Small intestine (tissue), 7 donors: ENCODE measurements around the gene KCNJ12. TPM values are rescaled to one million over a fixed set of nuclear protein-coding genes. Genes with fewer than 3 reads are reported as not detected.
A peak's percentile ranks its signal among the peaks of the same experiment; 100 is the strongest.
"Not testable (repeated sequence)": the region's sequence is repeated elsewhere in the genome, so short reads cannot be mapped to it uniquely, and the experiment has no call there.

ENCODE experiments used
- DNase-seq, 2 donors: peaks; one replicate each; pipeline versions ENCODE4 v3.0.0 to v3.0.0-alpha.2; 2013
- FAIRE-seq: peaks from 2 replicates; lab custom pipeline; 2012; peaks lifted over from hg19 to GRCh38; lab: Jason Lieb, UNC
- H3K27ac ChIP-seq, 3 donors: one replicate each; pipeline ENCODE4 v1.5.1; 2013; ENCODE audit warnings: low read length in 2 of 3, mild to moderate bottlenecking in 2 of 3, control low read depth in 1 of 3, inconsistent platforms in 1 of 3, low read depth in 1 of 3, moderate library complexity in 1 of 3
- H3K27me3 ChIP-seq, 3 donors: one replicate each; pipeline ENCODE4 v1.6.1; 2013; ENCODE audit warnings: low read length in 3 of 3, inconsistent platforms in 1 of 3; ENCODE audit not compliant: control insufficient read depth in 3 of 3, insufficient read depth in 3 of 3
- H3K36me3 ChIP-seq, 3 donors: one replicate each; pipeline ENCODE4 v1.6.1; 2013; ENCODE audit warnings: low read length in 3 of 3, inconsistent platforms in 1 of 3, low read depth in 1 of 3, mild to moderate bottlenecking in 1 of 3, moderate library complexity in 1 of 3; ENCODE audit not compliant: control insufficient read depth in 3 of 3, insufficient read depth in 2 of 3
- H3K4me1 ChIP-seq, 3 donors: one replicate each; pipeline ENCODE4 v1.6.1; 2013; ENCODE audit warnings: low read length in 2 of 3, inconsistent platforms in 1 of 3, low read depth in 1 of 3, mild to moderate bottlenecking in 1 of 3, moderate library complexity in 1 of 3; ENCODE audit not compliant: control insufficient read depth in 3 of 3, insufficient read depth in 2 of 3
- H3K4me3 ChIP-seq, 3 donors: one replicate each; pipeline ENCODE4 v1.5.1; 2013; ENCODE audit warnings: low read length in 3 of 3, control low read depth in 1 of 3, inconsistent platforms in 1 of 3, low read depth in 1 of 3, mild to moderate bottlenecking in 1 of 3, moderate library complexity in 1 of 3
- H3K9me3 ChIP-seq, 2 donors: one replicate each; pipeline ENCODE4 v1.6.1; 2013; ENCODE audit warnings: low read depth in 1 of 2, low read length in 1 of 2; ENCODE audit not compliant: control insufficient read depth in 2 of 2, insufficient read depth in 1 of 2
- WGBS, 3 donors: extraction: QIAGEN DNeasy Blood & Tissue Kit; methylation state at CpG; one replicate each; pipeline ENCODE4 v1.1.7; 2013; 5-methylcytosine and 5-hydroxymethylcytosine counted together
- polyA plus RNA-seq, 4 donors: library from polyadenylated mRNA; stranded (reverse) in 3 of 4; unstranded in 1 of 4; fragments of 200-250 nt in 3 of 4; fragments of 120-200 nt in 1 of 4; gene quantifications; one replicate each; pipeline versions ENCODE4 v1.2.1 to v1.2.3, GENCODE V29; 2013
- donor health status: healthy with polysubstance abuse.
- donor health status: control.
- donor health status: control.
- donor health status: Bipolar disorder and iron deficiency.
- donor health status: healthy.

Gene KCNJ12
- polyA plus RNA-seq, 4 donors = 2.0 to 17.8 TPM; not detected in 2

DNA sequence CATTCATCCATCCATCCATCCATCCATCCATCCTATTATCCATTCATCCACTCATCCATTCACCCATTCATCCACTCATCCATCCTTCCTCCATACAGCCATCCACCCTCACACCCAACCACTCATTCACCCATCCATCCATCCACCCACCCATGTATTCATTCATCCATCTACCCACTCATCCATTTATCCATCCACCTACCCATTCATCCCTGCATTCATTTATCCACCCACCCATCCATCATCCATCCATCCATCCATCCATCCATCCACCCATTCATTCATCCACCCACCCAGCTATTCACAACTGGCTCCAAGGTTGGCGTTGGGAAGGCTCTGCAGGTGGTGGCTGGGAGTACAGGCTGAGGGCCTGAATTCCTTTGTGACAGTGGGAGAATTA lies 31.6 kb downstream of the KCNJ12 start:
- H3K9me3 ChIP-seq, FAIRE-seq, H3K36me3 ChIP-seq, DNase-seq, H3K27ac ChIP-seq, H3K4me1 ChIP-seq, H3K27me3 ChIP-seq, H3K4me3 ChIP-seq: not testable (repeated sequence)
- WGBS, 3 donors = 69 to 85% (median 79%) methylated on average over 1 of the region's 1 CpG

DNA sequence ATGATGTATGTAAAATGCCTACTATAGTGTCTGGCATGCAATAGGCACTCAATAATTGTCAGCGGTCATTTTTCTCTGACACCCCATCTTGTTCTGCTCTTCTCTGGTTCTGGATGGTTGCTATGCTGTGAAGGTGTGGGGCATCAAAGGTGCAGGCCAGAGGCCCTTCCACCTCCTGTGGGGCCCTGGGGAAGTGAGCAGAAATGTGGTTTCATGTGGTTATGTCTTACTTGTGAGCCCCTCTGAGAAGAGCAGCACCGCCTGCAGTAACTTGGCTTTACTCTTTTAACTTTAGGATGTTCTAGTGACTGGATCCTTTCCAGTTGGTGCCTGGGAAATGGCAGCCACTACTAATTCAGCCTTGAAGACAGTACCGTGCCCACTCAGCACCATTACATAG lies 32.1 kb downstream of the KCNJ12 start:
- not testable (repeated sequence) for H3K4me3 ChIP-seq, H3K36me3 ChIP-seq, DNase-seq, H3K27me3 ChIP-seq, H3K27ac ChIP-seq, H3K9me3 ChIP-seq, H3K4me1 ChIP-seq, FAIRE-seq
- 57 to 64% (median 60%) methylated on average over 3 of the region's 3 CpGs for whole genome bisulfite sequencing, 3 donors

- not testable (repeated sequence) for FAIRE-seq, H3K36me3 ChIP-seq, H3K27me3 ChIP-seq, H3K27ac ChIP-seq, H3K4me1 ChIP-seq, H3K9me3 ChIP-seq, DNase-seq, H3K4me3 ChIP-seq
- 74 to 82% (median 80%) methylated on average over 5 to 6 of the region's 7 CpGs for WGBS, 3 donors
These were observed 32.7 kb downstream of the KCNJ12 start for GRCh38 chr17:21408766-21409300.

- H3K36me3 ChIP-seq, DNase-seq, FAIRE-seq, H3K4me3 ChIP-seq, H3K4me1 ChIP-seq, H3K27me3 ChIP-seq, H3K27ac ChIP-seq, H3K9me3 ChIP-seq: not testable (repeated sequence)
- 61 to 77% (median 72%) methylated on average over 3 to 4 of the region's 4 CpGs for WGBS, 3 donors
These were observed 33.2 kb downstream of the KCNJ12 start for GRCh38 chr17:21409388-21409787.

DNA sequence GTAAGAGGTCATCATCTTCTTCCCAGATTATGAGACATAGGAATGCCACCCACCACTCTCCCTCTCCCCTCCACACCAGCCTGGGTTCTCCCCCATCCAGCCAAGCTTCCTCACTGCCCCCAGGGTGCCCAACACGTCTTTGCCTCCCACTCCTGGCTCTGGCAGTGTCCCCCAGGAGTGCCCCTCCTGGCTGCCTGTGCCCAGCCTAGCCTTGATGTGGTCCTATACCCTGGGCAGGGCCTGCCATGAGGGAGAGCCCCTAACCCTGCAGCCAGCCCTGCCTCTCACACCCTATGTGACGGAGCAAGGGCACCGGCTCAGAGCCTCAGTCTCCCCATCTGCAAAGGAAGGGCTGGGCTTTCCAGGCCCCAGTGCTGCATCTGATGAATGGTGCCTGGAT lies 33.8 kb downstream of the KCNJ12 start:
- not testable (repeated sequence) for H3K36me3 ChIP-seq, H3K9me3 ChIP-seq, H3K27me3 ChIP-seq, H3K4me1 ChIP-seq, H3K4me3 ChIP-seq, H3K27ac ChIP-seq, FAIRE-seq, DNase-seq
- WGBS, 3 donors = 84 to 88% (median 88%) methylated on average over 3 of the region's 3 CpGs

GRCh38 chr17:21410371-21410770 lies 34.2 kb downstream of the KCNJ12 start:
- not testable (repeated sequence) for H3K27ac ChIP-seq, DNase-seq, H3K27me3 ChIP-seq, FAIRE-seq, H3K4me3 ChIP-seq, H3K36me3 ChIP-seq, H3K9me3 ChIP-seq, H3K4me1 ChIP-seq
- 76 to 78% (median 78%) methylated on average over 6 to 9 of the region's 9 CpGs for WGBS, 3 donors

- H3K36me3 ChIP-seq, DNase-seq, H3K27ac ChIP-seq, H3K4me3 ChIP-seq, H3K4me1 ChIP-seq, H3K27me3 ChIP-seq, H3K9me3 ChIP-seq, FAIRE-seq: not testable (repeated sequence)
- WGBS, 3 donors = 80 to 83% (median 81%) methylated on average over 18 to 23 of the region's 25 CpGs
These were observed 34.9 kb downstream of the KCNJ12 start for GRCh38 chr17:21410906-21411678.

DNA sequence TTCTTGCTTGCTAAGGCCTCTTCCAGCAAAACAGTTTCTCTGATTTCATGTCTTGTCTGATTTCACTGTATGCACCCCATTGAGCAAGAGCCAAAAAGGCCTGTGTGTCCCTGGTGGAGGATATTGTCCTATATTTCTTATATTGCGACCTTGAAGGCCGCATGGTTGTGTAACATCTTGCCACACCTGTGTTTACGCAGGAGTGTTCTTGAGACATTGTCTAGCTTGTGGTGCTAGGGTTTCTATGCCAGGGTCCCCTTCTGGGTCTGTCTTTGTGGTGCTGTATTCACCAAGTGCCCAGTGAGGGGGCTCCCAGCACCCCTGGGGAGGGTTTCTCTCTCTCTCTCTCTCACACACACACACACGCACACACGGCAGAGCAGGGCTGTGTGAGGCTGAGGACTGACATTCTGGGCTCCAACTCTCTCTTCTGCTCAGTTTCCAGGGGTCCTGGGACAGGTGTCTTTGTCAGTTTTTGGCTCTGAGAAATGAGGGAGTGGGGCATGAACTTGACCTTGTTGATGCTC lies 35.6 kb downstream of the KCNJ12 start:
- H3K36me3 ChIP-seq, H3K27me3 ChIP-seq, H3K9me3 ChIP-seq, H3K27ac ChIP-seq, H3K4me3 ChIP-seq, H3K4me1 ChIP-seq, FAIRE-seq: not testable (repeated sequence)
- WGBS, 3 donors = 64 to 80% (median 74%) methylated on average over 5 of the region's 5 CpGs
- peak in 1 of 2 donors; percentile 4 for DNase-seq
